Measurements from ENCODE around the gene UBAC2.

The UBAC2 gene

GRCh38 chr13:99351772-99352171 lies 151.1 kb downstream of the UBAC2 start:
- peaks cover 82% of the 10 kb centered on the region for H3K36me3 ChIP-seq (ENCODE audit: insufficient read depth, low read length)
- H3K27ac ChIP-seq (ENCODE audit: low read length): no peak overlapping the region
- 0 out of 2 replicates have a peak, but pooled peaks cover 7% of the 10 kb centered on the region for H3K4me1 ChIP-seq (ENCODE audit: insufficient read depth, low read length)
- ATAC-seq (ENCODE audit: insufficient read depth, low read depth) (no peak), DNase-seq (no peak)
- no peaks in the 10 kb centered on the region for H3K79me2 ChIP-seq (ENCODE audit: insufficient read depth, low read length)
- H3K9me3 ChIP-seq (ENCODE audit: insufficient read depth, low read length, severe bottlenecking): no peaks in the 10 kb centered on the region
- H4K20me1 ChIP-seq (ENCODE audit: insufficient read depth, low read length): peaks cover 13% of the 10 kb centered on the region
- no peak overlapping the region for H2AFZ ChIP-seq (ENCODE audit: low read depth, low read length)
- H3K9ac ChIP-seq (ENCODE audit: low read depth, low read length): no peak overlapping the region
- TF ChIP-seq EZH2 (IDR thresholded peaks at IDR 0.05; ENCODE audit: borderline replicate concordance, low read depth, low read length, severe bottlenecking): no peak
- TF ChIP-seq, protein P1, sequence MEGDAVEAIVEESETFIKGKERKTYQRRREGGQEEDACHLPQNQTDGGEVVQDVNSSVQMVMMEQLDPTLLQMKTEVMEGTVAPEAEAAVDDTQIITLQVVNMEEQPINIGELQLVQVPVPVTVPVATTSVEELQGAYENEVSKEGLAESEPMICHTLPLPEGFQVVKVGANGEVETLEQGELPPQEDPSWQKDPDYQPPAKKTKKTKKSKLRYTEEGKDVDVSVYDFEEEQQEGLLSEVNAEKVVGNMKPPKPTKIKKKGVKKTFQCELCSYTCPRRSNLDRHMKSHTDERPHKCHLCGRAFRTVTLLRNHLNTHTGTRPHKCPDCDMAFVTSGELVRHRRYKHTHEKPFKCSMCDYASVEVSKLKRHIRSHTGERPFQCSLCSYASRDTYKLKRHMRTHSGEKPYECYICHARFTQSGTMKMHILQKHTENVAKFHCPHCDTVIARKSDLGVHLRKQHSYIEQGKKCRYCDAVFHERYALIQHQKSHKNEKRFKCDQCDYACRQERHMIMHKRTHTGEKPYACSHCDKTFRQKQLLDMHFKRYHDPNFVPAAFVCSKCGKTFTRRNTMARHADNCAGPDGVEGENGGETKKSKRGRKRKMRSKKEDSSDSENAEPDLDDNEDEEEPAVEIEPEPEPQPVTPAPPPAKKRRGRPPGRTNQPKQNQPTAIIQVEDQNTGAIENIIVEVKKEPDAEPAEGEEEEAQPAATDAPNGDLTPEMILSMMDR (IDR thresholded peaks at IDR 0.05; ENCODE audit: borderline replicate concordance, extremely low read depth, low read length, poor library complexity, severe bottlenecking): no peak
- no peaks in the 10 kb centered on the region for H3K27me3 ChIP-seq (ENCODE audit: insufficient read depth, low read length, poor library complexity)
- no peak overlapping the region for H3K4me2 ChIP-seq (ENCODE audit: insufficient read depth, low read length)
- H3K4me3 ChIP-seq (ENCODE audit: low read depth in 1 of 2, low read length in 2 of 2): no peak overlapping the region

GRCh38 chr13:99352351-99353245 lies 151.9 kb downstream of the UBAC2 start:
- H3K27ac ChIP-seq (ENCODE audit: low read length): no peak overlapping the region
- no peak for ATAC-seq (ENCODE audit: insufficient read depth, low read depth)

GRCh38 chr13:99353246-99353600 lies 152.6 kb downstream of the UBAC2 start:
- Histone ChIP-seq H3K9me3 (ENCODE audit: insufficient read depth, low read length, severe bottlenecking) (no peaks in the 10 kb centered on the region), H4K20me1 (ENCODE audit: insufficient read depth, low read length) (peaks cover 6% of the 10 kb centered on the region), H3K79me2 (ENCODE audit: insufficient read depth, low read length) (no peaks in the 10 kb centered on the region), H3K4me3 (ENCODE audit: low read depth in 1 of 2, low read length in 2 of 2) (no peak overlapping the region), H3K27me3 (ENCODE audit: insufficient read depth, low read length, poor library complexity) (no peaks in the 10 kb centered on the region), H3K36me3 (ENCODE audit: insufficient read depth, low read length) (peaks cover 82% of the 10 kb centered on the region), H2AFZ (ENCODE audit: low read depth, low read length) (no peak overlapping the region), H3K4me1 (ENCODE audit: insufficient read depth, low read length) (0 out of 2 replicates have a peak, but pooled peaks cover 7% of the 10 kb centered on the region), H3K27ac (ENCODE audit: low read length) (no peak overlapping the region), H3K4me2 (ENCODE audit: insufficient read depth, low read length) (no peak overlapping the region), H3K9ac (ENCODE audit: low read depth, low read length) (no peak overlapping the region)
- DNase-seq: no peak
- no peak for TF ChIP-seq EZH2 (IDR thresholded peaks at IDR 0.05; ENCODE audit: borderline replicate concordance, low read depth, low read length, severe bottlenecking)
- TF ChIP-seq, protein P1 (IDR thresholded peaks at IDR 0.05; ENCODE audit: borderline replicate concordance, extremely low read depth, low read length, poor library complexity, severe bottlenecking): no peak
- no peak for ATAC-seq (ENCODE audit: insufficient read depth, low read depth)

More at GRCh38 chr13:99352351-99353245, 151.9 kb downstream of the UBAC2 start:
- no peak overlapping the region for H2AFZ ChIP-seq (ENCODE audit: low read depth, low read length)
- no peaks in the 10 kb centered on the region for H3K79me2 ChIP-seq (ENCODE audit: insufficient read depth, low read length)
- no peaks in the 10 kb centered on the region for H3K27me3 ChIP-seq (ENCODE audit: insufficient read depth, low read length, poor library complexity)
- no peak for DNase-seq
- no peak overlapping the region for H3K9ac ChIP-seq (ENCODE audit: low read depth, low read length)
- H3K9me3 ChIP-seq (ENCODE audit: insufficient read depth, low read length, severe bottlenecking): no peaks in the 10 kb centered on the region
- peaks cover 10% of the 10 kb centered on the region for H4K20me1 ChIP-seq (ENCODE audit: insufficient read depth, low read length)
- H3K4me2 ChIP-seq (ENCODE audit: insufficient read depth, low read length): no peak overlapping the region
- 0 out of 2 replicates have a peak, but pooled peaks cover 7% of the 10 kb centered on the region for H3K4me1 ChIP-seq (ENCODE audit: insufficient read depth, low read length)
- no peak overlapping the region for H3K4me3 ChIP-seq (ENCODE audit: low read depth in 1 of 2, low read length in 2 of 2)
- TF ChIP-seq EZH2 (IDR thresholded peaks at IDR 0.05; ENCODE audit: borderline replicate concordance, low read depth, low read length, severe bottlenecking): no peak
- TF ChIP-seq, protein P1 (IDR thresholded peaks at IDR 0.05; ENCODE audit: borderline replicate concordance, extremely low read depth, low read length, poor library complexity, severe bottlenecking): no peak
- peaks cover 82% of the 10 kb centered on the region for H3K36me3 ChIP-seq (ENCODE audit: insufficient read depth, low read length)

All from DND-41 (cell line).